ENCODE measurements around the gene TNPO2. TPM values are rescaled to one million over a fixed set of nuclear protein-coding genes. Genes with fewer than 3 reads are reported as not detected.

Gene TNPO2
- total and polyA plus RNA-seq, 2 of the 13 experiments (the other 11 are each of a cell fraction or from before 2014, with no cell fraction given): 31.7 to 61.0 TPM

- in situ Hi-C loops (cut with HindIII; ENCODE audit: extremely low pct_ligation_motif_present, low pct_unique_long_range_greater_than_20kb) (no loop called here), intact Hi-C loops (cut with micrococcal nuclease; ENCODE audit: unreplicated experiment) (no loop called here)
- Histone ChIP-seq H3K4me3 (replicated peaks in 1 of 3; ENCODE audit: insufficient read depth in 1 of 3, low read depth in 2 of 3, low read length in 3 of 3) (no peak overlapping the region), H3K27ac (ENCODE audit: extremely low read length, insufficient read depth, low read length) (no peak overlapping the region), H3K79me2 (ENCODE audit: insufficient read depth, low read length) (no peaks in the 10 kb centered on the region), H4K20me1 (ENCODE audit: insufficient read depth, low read length) (no peaks in the 10 kb centered on the region), H3K9me3 (ENCODE audit: low read length) (peaks cover 8% of the 10 kb centered on the region), H3K27me3 (ENCODE audit: control insufficient read depth in 1 of 2, insufficient read depth in 2 of 2, low read length in 2 of 2) (peaks cover 0 to 2% of the 10 kb centered on the region in 2 experiments; a peak in 2 of 5 replicates), H3K4me1 (ENCODE audit: insufficient read depth, low read length) (0 out of 2 replicates have a peak, but pooled peaks cover 2% of the 10 kb centered on the region), H3K9ac (ENCODE audit: insufficient read depth, low read depth, low read length) (no peak overlapping the region), H3K36me3 (replicated peaks in 1 of 2; ENCODE audit: control insufficient read depth in 1 of 2, insufficient read depth in 2 of 2, low read length in 2 of 2) (peaks cover 13 to 38% of the 10 kb centered on the region in 2 experiments), H3K4me2 (ENCODE audit: low read depth, low read length) (no peak overlapping the region), H2AFZ (ENCODE audit: low read length) (no peak overlapping the region)
- WGBS (ENCODE audit: low lambda C conversion rate): 88% methylated on average over 11 of the region's 22 CpGs
- FAIRE-seq: no peak
- no peak for ATAC-seq
- ChIA-PET CTCF (ENCODE audit: low intra/inter-chr PET ratio, low total read pairs) (no interaction called here), POLR2A (no interaction called here)
- no peak for DNase-seq (ENCODE audit: low spot score)
- no TSS peak for BruUV-seq (replicated peaks)
- TF ChIP-seq KMT2A (CRISPR knock-in tag; IDR thresholded peaks at IDR 0.05) (no peak), DDIT3 (CRISPR knock-in tag; IDR thresholded peaks at IDR 0.05) (no peak), AGO2 (optimal IDR thresholded peaks at IDR 0.05; ENCODE audit: low read depth, low read length) (peak; percentile 23)
These were observed 21.6 kb upstream of the TNPO2 start for GRCh38 chr19:12745166-12745897.

- POLR2A ChIA-PET: interaction anchor here (0.9 to 3.3 kb wide), 2 partner anchors 14 to 15 kb away, joined by 3 to 20 read pairs; partner anchors contain the start of gene TNPO2
- intact Hi-C loops (cut with micrococcal nuclease; ENCODE audit: unreplicated experiment) (loop anchor here (1.0 to 2.0 kb wide), 2 partner anchors 16 to 23 kb away; no protein-coding TSS in a partner anchor), in situ Hi-C loops (cut with HindIII; ENCODE audit: extremely low pct_ligation_motif_present, low pct_unique_long_range_greater_than_20kb) (no loop called here)
- peak overlapping the region; percentile 98 for H3K9ac ChIP-seq (ENCODE audit: insufficient read depth, low read depth, low read length)
- peak overlapping the region; percentile 99 for H3K27ac ChIP-seq (ENCODE audit: extremely low read length, insufficient read depth, low read length)
- peak overlapping the region; percentile 99 for H3K4me2 ChIP-seq (ENCODE audit: low read depth, low read length)
- H2AFZ ChIP-seq (ENCODE audit: low read length): no peak overlapping the region
- WGBS (ENCODE audit: low lambda C conversion rate): 2% methylated on average over 9 of the region's 13 CpGs
- H3K27me3 ChIP-seq (ENCODE audit: control insufficient read depth in 1 of 2, insufficient read depth in 2 of 2, low read length in 2 of 2): no peaks in the 10 kb centered on the region; a peak in 1 of 5 replicates
- H3K4me1 ChIP-seq (ENCODE audit: insufficient read depth, low read length): peaks cover 36% of the 10 kb centered on the region
- peak overlapping the region; percentile 88 to 98 (median 93) for H3K4me3 ChIP-seq (replicated peaks in 1 of 3; ENCODE audit: insufficient read depth in 1 of 3, low read depth in 2 of 3, low read length in 3 of 3)
- no peak for FAIRE-seq
- H4K20me1 ChIP-seq (ENCODE audit: insufficient read depth, low read length): peaks cover 7% of the 10 kb centered on the region
- CTCF ChIA-PET (ENCODE audit: low intra/inter-chr PET ratio, low total read pairs): no interaction called here
- H3K79me2 ChIP-seq (ENCODE audit: insufficient read depth, low read length): peaks cover 33% of the 10 kb centered on the region
- H3K9me3 ChIP-seq (ENCODE audit: low read length): no peaks in the 10 kb centered on the region
- DNase-seq (ENCODE audit: low spot score): no peak
- ATAC-seq: no peak
- no TSS peak for BruUV-seq (replicated peaks)
- peaks cover 3 to 13% of the 10 kb centered on the region in 2 experiments; a peak in 3 of 5 replicates for H3K36me3 ChIP-seq (replicated peaks in 1 of 2; ENCODE audit: control insufficient read depth in 1 of 2, insufficient read depth in 2 of 2, low read length in 2 of 2)
- no peak for TF ChIP-seq ZSCAN22 (CRISPR knock-in tag; IDR thresholded peaks at IDR 0.05)
- no peak for TF ChIP-seq ZNF546 (CRISPR knock-in tag; conservative IDR thresholded peaks at IDR 0.05)
- 0 out of 2 replicates have a peak, but pooled peaks have one; percentile 16 for TF ChIP-seq MXD1 (CRISPR knock-in tag; IDR thresholded peaks at IDR 0.05)
- no peak for TF ChIP-seq ZNF136 (CRISPR knock-in tag; IDR thresholded peaks at IDR 0.05; ENCODE audit: low read depth)
- TF ChIP-seq ARID2 (CRISPR knock-in tag; IDR thresholded peaks at IDR 0.05; ENCODE audit: borderline replicate concordance): 0 out of 2 replicates have a peak, but pooled peaks have one; percentile 10
- no peak for TF ChIP-seq GLI4 (CRISPR knock-in tag; IDR thresholded peaks at IDR 0.05; ENCODE audit: borderline replicate concordance)
- TF ChIP-seq KLF13 (CRISPR knock-in tag; IDR thresholded peaks at IDR 0.05): no peak
- TF ChIP-seq ZNF572 (CRISPR knock-in tag; IDR thresholded peaks at IDR 0.05): no peak
- no peak for TF ChIP-seq ZNF20 (CRISPR knock-in tag; IDR thresholded peaks at IDR 0.05)
These were observed 14.2 kb upstream of the TNPO2 start for GRCh38 chr19:12737835-12738351.
